ENCODE results near the gene ANKRD9. TPM values are rescaled to one million over a fixed set of nuclear protein-coding genes. Genes with fewer than 3 reads are reported as not detected.

ANKRD9 gene
- total RNA-seq, 1 donor from 2014 or later: 10.8 TPM

DNA sequence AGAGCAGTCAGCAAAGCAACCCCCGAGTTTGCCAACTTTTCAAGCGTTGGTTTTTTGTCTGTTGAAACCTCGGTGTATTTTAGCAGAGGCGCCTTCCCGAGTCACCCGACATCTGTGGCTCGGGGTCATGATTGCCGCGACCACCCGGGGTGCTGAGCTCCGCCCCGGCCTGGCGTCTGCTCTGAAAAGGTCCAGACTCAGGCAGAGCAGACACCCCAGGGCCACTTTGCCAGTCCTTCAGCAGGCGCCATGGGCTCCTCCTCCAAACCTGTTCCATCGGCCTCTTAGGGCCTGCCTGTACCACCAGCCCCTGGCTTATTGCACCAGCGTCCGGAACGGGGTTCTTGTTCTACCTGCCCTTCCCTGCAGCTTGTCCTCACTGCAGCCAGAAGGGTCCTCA lies 19.1 kb downstream of the ANKRD9 start:
- no peak overlapping the region for H3K9ac ChIP-seq
- no peak for DNase-seq (ENCODE audit: low spot score)
- H3K4me1 ChIP-seq: no peaks in the 10 kb centered on the region
- peak overlapping the region; percentile 66 for H3K27ac Mint-ChIP-seq
- H4K20me1 ChIP-seq (ENCODE audit: low read depth): no peaks in the 10 kb centered on the region
- TF ChIP-seq EZH2phosphoT487 (IDR thresholded peaks at IDR 0.05) (no peak), EZH2 (IDR thresholded peaks at IDR 0.05) (no peak)
- TF ChIP-seq, protein P1, sequence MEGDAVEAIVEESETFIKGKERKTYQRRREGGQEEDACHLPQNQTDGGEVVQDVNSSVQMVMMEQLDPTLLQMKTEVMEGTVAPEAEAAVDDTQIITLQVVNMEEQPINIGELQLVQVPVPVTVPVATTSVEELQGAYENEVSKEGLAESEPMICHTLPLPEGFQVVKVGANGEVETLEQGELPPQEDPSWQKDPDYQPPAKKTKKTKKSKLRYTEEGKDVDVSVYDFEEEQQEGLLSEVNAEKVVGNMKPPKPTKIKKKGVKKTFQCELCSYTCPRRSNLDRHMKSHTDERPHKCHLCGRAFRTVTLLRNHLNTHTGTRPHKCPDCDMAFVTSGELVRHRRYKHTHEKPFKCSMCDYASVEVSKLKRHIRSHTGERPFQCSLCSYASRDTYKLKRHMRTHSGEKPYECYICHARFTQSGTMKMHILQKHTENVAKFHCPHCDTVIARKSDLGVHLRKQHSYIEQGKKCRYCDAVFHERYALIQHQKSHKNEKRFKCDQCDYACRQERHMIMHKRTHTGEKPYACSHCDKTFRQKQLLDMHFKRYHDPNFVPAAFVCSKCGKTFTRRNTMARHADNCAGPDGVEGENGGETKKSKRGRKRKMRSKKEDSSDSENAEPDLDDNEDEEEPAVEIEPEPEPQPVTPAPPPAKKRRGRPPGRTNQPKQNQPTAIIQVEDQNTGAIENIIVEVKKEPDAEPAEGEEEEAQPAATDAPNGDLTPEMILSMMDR (IDR thresholded peaks at IDR 0.05): no peak
- no peaks in the 10 kb centered on the region for H3K36me3 ChIP-seq
- H3K4me3 Mint-ChIP-seq: no peak overlapping the region
- peaks cover 3% of the 10 kb centered on the region for H3K4me1 Mint-ChIP-seq
- H3F3A ChIP-seq (ENCODE audit: low read depth): no peaks in the 10 kb centered on the region
- H3K27me3 Mint-ChIP-seq (ENCODE audit: insufficient read depth, low read depth): peaks cover 3% of the 10 kb centered on the region
- H3K4me3 ChIP-seq: no peak overlapping the region
- no peak overlapping the region for H2AFZ ChIP-seq (replicated peaks)
- no peaks in the 10 kb centered on the region for H3K9me3 ChIP-seq (ENCODE audit: low read depth)
- peaks cover 4% of the 10 kb centered on the region for H3K36me3 Mint-ChIP-seq
- H3K79me2 ChIP-seq (ENCODE audit: low read depth): no peaks in the 10 kb centered on the region
- H3K4me2 ChIP-seq: no peak overlapping the region
- no peaks in the 10 kb centered on the region for H3K9me3 Mint-ChIP-seq
- H3K27ac ChIP-seq: no peak overlapping the region
- no peaks in the 10 kb centered on the region for H3K27me3 ChIP-seq

DNA sequence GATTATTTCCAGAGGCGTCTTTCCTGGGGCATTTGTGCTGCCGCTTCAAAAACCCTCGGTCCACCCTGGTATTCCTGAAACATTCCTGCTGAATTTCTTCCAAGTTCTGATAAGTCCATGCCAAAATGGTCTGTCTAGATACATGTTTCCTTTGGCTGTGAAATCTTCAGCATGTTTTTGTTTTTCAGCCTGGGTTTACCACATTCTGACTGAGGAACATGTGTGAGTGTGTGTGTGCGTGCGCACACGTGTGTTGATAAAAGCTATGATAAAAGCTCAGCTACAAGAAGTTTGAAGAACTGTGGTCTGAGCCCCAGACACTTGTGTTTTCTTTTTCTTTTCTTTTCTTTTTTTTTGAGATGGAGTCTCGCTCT lies 22.4 kb downstream of the ANKRD9 start:
- H3K4me1 Mint-ChIP-seq: peaks cover 3% of the 10 kb centered on the region
- Histone ChIP-seq H3K36me3 (no peaks in the 10 kb centered on the region), H3K79me2 (ENCODE audit: low read depth) (no peaks in the 10 kb centered on the region), H4K20me1 (ENCODE audit: low read depth) (no peaks in the 10 kb centered on the region), H3K27ac (no peak overlapping the region), H2AFZ (replicated peaks) (no peak overlapping the region), H3K4me2 (no peak overlapping the region), H3F3A (ENCODE audit: low read depth) (no peaks in the 10 kb centered on the region), H3K27me3 (no peaks in the 10 kb centered on the region), H3K4me3 (no peak overlapping the region), H3K9ac (no peak overlapping the region), H3K9me3 (ENCODE audit: low read depth) (no peaks in the 10 kb centered on the region), H3K4me1 (no peaks in the 10 kb centered on the region)
- no peaks in the 10 kb centered on the region for H3K9me3 Mint-ChIP-seq
- no peak for TF ChIP-seq EZH2phosphoT487 (IDR thresholded peaks at IDR 0.05)
- no peak for TF ChIP-seq EZH2 (IDR thresholded peaks at IDR 0.05)
- TF ChIP-seq, protein P1 (IDR thresholded peaks at IDR 0.05): no peak
- DNase-seq (ENCODE audit: low spot score): no peak
- no peak overlapping the region for H3K4me3 Mint-ChIP-seq
- peaks cover 3% of the 10 kb centered on the region for H3K27me3 Mint-ChIP-seq (ENCODE audit: insufficient read depth, low read depth)
- H3K27ac Mint-ChIP-seq: no peak overlapping the region
- H3K36me3 Mint-ChIP-seq: peaks cover 12% of the 10 kb centered on the region

DNA sequence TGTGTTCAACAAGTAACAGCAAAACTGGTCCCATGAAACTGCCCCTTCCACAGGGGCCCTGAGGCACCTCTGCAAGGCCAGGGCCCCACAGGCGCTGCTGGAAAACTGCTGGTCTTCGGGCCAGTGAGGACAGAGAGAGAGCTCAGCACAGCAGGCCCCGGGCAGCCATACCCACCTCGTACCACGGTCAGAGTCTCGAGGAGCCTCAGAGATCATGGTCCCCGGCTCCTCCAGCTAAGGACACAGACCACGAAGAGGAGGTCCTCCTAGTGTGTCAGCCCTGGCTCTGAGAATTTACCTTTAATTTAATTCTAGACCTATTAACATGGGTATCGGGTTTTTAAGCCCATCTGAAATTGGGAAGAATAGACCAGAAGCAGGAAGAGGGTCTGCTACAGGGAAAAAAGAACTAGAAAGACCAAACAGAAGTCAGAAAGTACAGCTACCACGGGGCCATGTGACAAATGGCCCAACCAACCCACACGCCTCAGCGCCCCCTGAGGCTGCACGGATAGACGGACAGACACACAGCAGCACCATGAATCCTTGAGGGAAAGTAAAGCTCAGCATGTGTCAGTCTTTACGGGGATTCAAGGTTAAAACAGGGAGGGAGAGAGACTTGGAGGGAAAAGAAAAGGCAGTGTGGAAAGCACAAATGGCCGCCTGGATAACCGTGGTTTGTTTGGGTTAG lies 22.9 kb downstream of the ANKRD9 start:
- Histone ChIP-seq H3K4me1 (no peaks in the 10 kb centered on the region), H3K4me2 (no peak overlapping the region), H3K4me3 (no peak overlapping the region), H3F3A (ENCODE audit: low read depth) (no peaks in the 10 kb centered on the region), H3K9me3 (ENCODE audit: low read depth) (no peaks in the 10 kb centered on the region), H3K79me2 (ENCODE audit: low read depth) (no peaks in the 10 kb centered on the region), H3K36me3 (no peaks in the 10 kb centered on the region), H3K27ac (no peak overlapping the region), H3K27me3 (no peaks in the 10 kb centered on the region), H2AFZ (replicated peaks) (no peak overlapping the region), H3K9ac (no peak overlapping the region), H4K20me1 (ENCODE audit: low read depth) (no peaks in the 10 kb centered on the region)
- no peaks in the 10 kb centered on the region for H3K9me3 Mint-ChIP-seq
- H3K36me3 Mint-ChIP-seq: peaks cover 10% of the 10 kb centered on the region
- DNase-seq (ENCODE audit: low spot score): no peak
- peaks cover 3% of the 10 kb centered on the region for H3K4me1 Mint-ChIP-seq
- peaks cover 3% of the 10 kb centered on the region for H3K27me3 Mint-ChIP-seq (ENCODE audit: insufficient read depth, low read depth)
- H3K27ac Mint-ChIP-seq: no peak overlapping the region
- TF ChIP-seq EZH2phosphoT487 (IDR thresholded peaks at IDR 0.05): no peak
- no peak overlapping the region for H3K4me3 Mint-ChIP-seq

DNA sequence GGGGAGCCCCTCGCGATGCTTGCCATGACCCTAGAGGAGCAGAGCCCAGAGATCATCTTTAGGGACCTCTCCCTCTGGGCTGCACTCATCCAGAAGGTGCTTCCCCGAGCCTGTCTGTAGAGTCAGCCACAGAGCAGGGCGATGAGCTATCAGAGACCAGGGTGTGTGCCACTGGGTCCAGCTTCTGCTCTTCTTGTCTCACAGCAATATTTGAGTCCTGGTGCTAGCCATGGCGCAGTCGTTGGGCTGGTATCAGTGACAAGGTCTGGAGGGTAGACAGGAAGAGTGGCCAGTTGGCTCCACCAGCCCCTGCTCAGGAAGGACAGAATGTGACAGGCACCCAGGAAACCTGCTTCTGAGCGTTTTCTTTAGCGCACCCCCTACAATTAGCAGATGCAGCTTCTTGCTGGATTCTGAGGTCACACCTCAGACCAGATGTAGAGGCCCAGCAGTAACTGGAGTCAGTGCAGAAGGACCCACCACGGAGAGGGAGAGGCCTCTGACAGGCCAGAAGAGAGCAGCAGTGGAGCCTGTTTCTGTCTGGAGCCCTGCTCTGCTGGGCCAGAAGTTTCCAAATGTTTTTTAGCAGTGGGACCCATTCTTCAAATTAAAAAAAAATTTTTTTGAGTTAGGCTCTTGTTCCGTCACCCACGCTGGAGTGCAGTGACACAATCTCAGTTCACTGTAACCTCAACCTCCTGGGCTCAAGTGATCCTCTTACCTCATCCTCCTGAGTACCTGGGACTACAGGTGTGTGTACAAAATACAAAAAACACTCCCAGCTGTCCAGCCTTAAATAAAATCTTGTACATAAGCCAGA lies 23.7 kb downstream of the ANKRD9 start:
- Mint-ChIP-seq H3K4me1 (peaks cover 3% of the 10 kb centered on the region), H3K27ac (peak overlapping the region; percentile 11), H3K27me3 (ENCODE audit: insufficient read depth, low read depth) (peaks cover 3% of the 10 kb centered on the region), H3K4me3 (no peak overlapping the region), H3K9me3 (no peaks in the 10 kb centered on the region), H3K36me3 (peaks cover 10% of the 10 kb centered on the region)
- Histone ChIP-seq H3K27ac (no peak overlapping the region), H3F3A (ENCODE audit: low read depth) (no peaks in the 10 kb centered on the region), H3K27me3 (no peaks in the 10 kb centered on the region), H3K9me3 (ENCODE audit: low read depth) (no peaks in the 10 kb centered on the region), H3K4me1 (no peaks in the 10 kb centered on the region), H2AFZ (replicated peaks) (no peak overlapping the region), H3K4me3 (no peak overlapping the region), H3K36me3 (no peaks in the 10 kb centered on the region), H3K79me2 (ENCODE audit: low read depth) (no peaks in the 10 kb centered on the region), H4K20me1 (ENCODE audit: low read depth) (no peaks in the 10 kb centered on the region), H3K9ac (no peak overlapping the region), H3K4me2 (no peak overlapping the region)
- DNase-seq (ENCODE audit: low spot score): no peak
- no peak for TF ChIP-seq EZH2phosphoT487 (IDR thresholded peaks at IDR 0.05)
- TF ChIP-seq, protein P1 (IDR thresholded peaks at IDR 0.05): no peak
- TF ChIP-seq EZH2 (IDR thresholded peaks at IDR 0.05): no peak

Data from neural progenitor cell (in vitro differentiated cells).